OCI-LY7 (cell line): ENCODE measurements around the gene CCDC3. TPM values are rescaled to one million over a fixed set of nuclear protein-coding genes. Genes with fewer than 3 reads are reported as not detected.

Source experiments
- BruUV-seq: library from RNA; stranded (reverse); fragments of 400-500 nt; replicated peaks from 2 replicates; lab custom pipeline; 2021; lab: Mats Ljungman, UMichigan
- CTCF ChIA-PET: fragments of 300-600 bp; sonication (Branson Sonifier 250); formaldehyde crosslinking; loops from one replicate; lab custom pipeline; 2022; ENCODE audit warnings: antibody characterized with exemption; ENCODE audit not compliant: unreplicated experiment; lab: Charles Lee
- POLR2A ChIA-PET: fragments of 300-600 bp; sonication (Branson Sonifier 250); formaldehyde crosslinking; loops from one replicate; lab custom pipeline; 2022; ENCODE audit warnings: antibody characterized with exemption; lab: Charles Lee
- DNase-seq: peaks from one replicate; pipeline ENCODE4 v3.0.0-alpha.2; 2015; ENCODE audit warnings: low spot score
- H2AFZ ChIP-seq: fragments of 200-600 bp; sonication (generic), shearing (Covaris generic); 2 replicates; pipeline ENCODE4 v1.6.1; 2014; ENCODE audit warnings: mild to moderate bottlenecking, antibody characterized with exemption, low read length, moderate library complexity
- H3K27ac ChIP-seq: fragments of 200-600 bp; sonication (generic); 2 replicates; pipeline ENCODE4 v1.5.1; 2014; ENCODE audit warnings: mixed run types, low read depth, mild to moderate bottlenecking, moderate library complexity, low read length, inconsistent platforms; ENCODE audit not compliant: poor library complexity, severe bottlenecking
- H3K36me3 ChIP-seq: fragments of 200-600 bp; sonication (generic); 2 replicates; pipeline ENCODE4 v1.6.1; 2014; ENCODE audit warnings: mild to moderate bottlenecking, antibody characterized with exemption, low read length, moderate library complexity, mixed read lengths; ENCODE audit not compliant: insufficient read depth
- H3K4me1 ChIP-seq: fragments of 200-600 bp; sonication (generic); 2 replicates; pipeline ENCODE4 v1.5.1; 2014; ENCODE audit warnings: mild to moderate bottlenecking, low read length; ENCODE audit not compliant: insufficient read depth, poor library complexity, severe bottlenecking
- H3K4me2 ChIP-seq: fragments of 200-600 bp; sonication (generic); 2 replicates; pipeline ENCODE4 v1.6.1; 2014; ENCODE audit warnings: mild to moderate bottlenecking, low read length
- H3K4me3 ChIP-seq: fragments of 200-600 bp; sonication (generic); 2 replicates; pipeline ENCODE4 v1.5.1; 2014; ENCODE audit warnings: mild to moderate bottlenecking, low read depth, low read length; ENCODE audit not compliant: poor library complexity, severe bottlenecking
- H3K79me2 ChIP-seq: fragments of 200-600 bp; sonication (generic); 2 replicates; pipeline ENCODE4 v1.6.1; 2016; ENCODE audit warnings: low read depth, mild to moderate bottlenecking, low read length, moderate library complexity, mixed read lengths; ENCODE audit not compliant: insufficient read depth
- H3K9me2 ChIP-seq: fragments of 200-600 bp; sonication (generic); 2 replicates; pipeline ENCODE4 v1.6.1; 2016; ENCODE audit warnings: mild to moderate bottlenecking, low read length, mixed read lengths; ENCODE audit not compliant: insufficient read depth
- H3K9me3 ChIP-seq: fragments of 200-600 bp; sonication (generic); 2 replicates; pipeline ENCODE4 v1.6.1; 2014; ENCODE audit warnings: mild to moderate bottlenecking, mixed run types, low read length, mixed read lengths
- H4K20me1 ChIP-seq: fragments of 200-600 bp; sonication (generic); 2 replicates; pipeline ENCODE4 v1.6.1; 2014; ENCODE audit warnings: mild to moderate bottlenecking, antibody characterized with exemption, low read length, moderate library complexity, mixed read lengths; ENCODE audit not compliant: insufficient read depth
- EZH2phosphoT487 ChIP-seq: fragments of 200-600 bp; sonication (generic); IDR thresholded peaks from 2 replicates; pipeline ENCODE4 v1.6.1; 2018; ENCODE audit warnings: low read depth, borderline replicate concordance, mild to moderate bottlenecking, mixed run types, antibody characterized with exemption, low read length, moderate library complexity, mixed read lengths
- intact Hi-C: fragments of 100-400 bp; cut with micrococcal nuclease; formaldehyde crosslinking; loops from one replicate; pipeline ENCODE4 v1.10.0; 2022; ENCODE audit not compliant: unreplicated experiment
- total RNA-seq, 2 experiments: library from RNA; depleted of rRNA in 1 of 2; stranded (reverse); fragments of >200 nt in 1 of 2; shearing (Covaris generic) in 1 of 2; gene quantifications; 2 replicates each; pipeline ENCODE4 v1.2.3, GENCODE V29; 2014 to 2022
- TF ChIP-seq, protein P1 (sequence below): fragments of 200-600 bp; sonication (generic); conservative IDR thresholded peaks from 2 replicates; pipeline ENCODE4 v1.5.1; 2014; ENCODE audit warnings: mild to moderate bottlenecking, antibody characterized with exemption, low read length, moderate library complexity, mixed read lengths

The CCDC3 gene
- total RNA-seq, 2 experiments from 2014 or later = not detected

- no peaks in the 10 kb centered on the region for H3K9me2 ChIP-seq
- CTCF ChIA-PET = no interaction called here
- no peak for TF ChIP-seq EZH2phosphoT487
- TF ChIP-seq, protein P1, sequence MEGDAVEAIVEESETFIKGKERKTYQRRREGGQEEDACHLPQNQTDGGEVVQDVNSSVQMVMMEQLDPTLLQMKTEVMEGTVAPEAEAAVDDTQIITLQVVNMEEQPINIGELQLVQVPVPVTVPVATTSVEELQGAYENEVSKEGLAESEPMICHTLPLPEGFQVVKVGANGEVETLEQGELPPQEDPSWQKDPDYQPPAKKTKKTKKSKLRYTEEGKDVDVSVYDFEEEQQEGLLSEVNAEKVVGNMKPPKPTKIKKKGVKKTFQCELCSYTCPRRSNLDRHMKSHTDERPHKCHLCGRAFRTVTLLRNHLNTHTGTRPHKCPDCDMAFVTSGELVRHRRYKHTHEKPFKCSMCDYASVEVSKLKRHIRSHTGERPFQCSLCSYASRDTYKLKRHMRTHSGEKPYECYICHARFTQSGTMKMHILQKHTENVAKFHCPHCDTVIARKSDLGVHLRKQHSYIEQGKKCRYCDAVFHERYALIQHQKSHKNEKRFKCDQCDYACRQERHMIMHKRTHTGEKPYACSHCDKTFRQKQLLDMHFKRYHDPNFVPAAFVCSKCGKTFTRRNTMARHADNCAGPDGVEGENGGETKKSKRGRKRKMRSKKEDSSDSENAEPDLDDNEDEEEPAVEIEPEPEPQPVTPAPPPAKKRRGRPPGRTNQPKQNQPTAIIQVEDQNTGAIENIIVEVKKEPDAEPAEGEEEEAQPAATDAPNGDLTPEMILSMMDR = no peak
- intact Hi-C loops = no loop called here
- POLR2A ChIA-PET = interaction anchor here (0.7 kb wide), 1 partner anchor 21 kb away, joined by 3 read pairs; no protein-coding TSS in a partner anchor
- no peak for DNase-seq
- H3K9me3 ChIP-seq = no peaks in the 10 kb centered on the region
- no peak overlapping the region for H3K4me3 ChIP-seq
- no peaks in the 10 kb centered on the region for H3K79me2 ChIP-seq
- BruUV-seq = no TSS peak
- no peaks in the 10 kb centered on the region for H4K20me1 ChIP-seq
- no peak overlapping the region for H2AFZ ChIP-seq
- no peak overlapping the region for H3K4me2 ChIP-seq
- H3K4me1 ChIP-seq = no peaks in the 10 kb centered on the region
- H3K27ac ChIP-seq = no peak overlapping the region
- H3K36me3 ChIP-seq = no peaks in the 10 kb centered on the region
Measured at GRCh38 chr10:12946372-12946771, 55.1 kb downstream of the CCDC3 start.

DNA sequence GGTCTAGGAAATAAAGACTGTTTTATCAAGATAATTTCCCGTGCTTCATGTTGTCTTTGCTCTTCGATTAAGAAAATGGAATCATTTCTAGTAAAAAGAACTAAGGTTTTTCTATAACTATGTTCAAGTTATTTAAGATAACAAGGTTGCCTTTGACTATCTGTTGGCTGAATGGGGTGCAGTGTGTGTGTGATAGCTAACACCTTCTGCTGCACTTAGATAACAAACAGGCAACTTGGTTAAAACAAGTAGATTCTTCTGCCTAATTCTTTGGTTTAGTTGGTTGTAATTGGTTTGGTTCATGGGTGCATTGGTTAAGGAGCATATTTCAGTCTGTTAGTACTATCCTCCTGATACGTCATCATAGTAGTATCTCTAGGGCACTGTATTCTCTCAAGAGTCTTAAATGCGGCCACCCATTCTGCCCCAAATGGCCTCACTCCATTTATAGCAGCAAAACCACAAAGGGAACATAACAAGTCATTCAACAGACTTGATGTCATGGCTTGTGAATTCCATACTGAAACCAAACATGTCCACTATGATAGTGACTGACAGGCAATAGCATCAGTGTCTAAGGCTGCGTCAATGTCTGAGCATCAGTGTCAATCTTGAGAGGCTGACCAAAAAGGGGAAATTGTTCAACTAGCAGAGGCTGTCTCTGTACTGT is 55.7 kb downstream of the CCDC3 start:
- no TSS peak for BruUV-seq
- H3K36me3 ChIP-seq = no peaks in the 10 kb centered on the region
- H3K9me3 ChIP-seq = no peaks in the 10 kb centered on the region
- ChIA-PET CTCF (no interaction called here), POLR2A (no interaction called here)
- no peaks in the 10 kb centered on the region for H3K79me2 ChIP-seq
- no peaks in the 10 kb centered on the region for H3K9me2 ChIP-seq
- TF ChIP-seq, protein P1 = no peak
- no peak for TF ChIP-seq EZH2phosphoT487
- H3K4me3 ChIP-seq = no peak overlapping the region
- intact Hi-C loops = no loop called here
- no peaks in the 10 kb centered on the region for H4K20me1 ChIP-seq
- H3K4me2 ChIP-seq = no peak overlapping the region
- H3K4me1 ChIP-seq = no peaks in the 10 kb centered on the region
- no peak overlapping the region for H2AFZ ChIP-seq
- no peak overlapping the region for H3K27ac ChIP-seq
- DNase-seq = no peak

DNA sequence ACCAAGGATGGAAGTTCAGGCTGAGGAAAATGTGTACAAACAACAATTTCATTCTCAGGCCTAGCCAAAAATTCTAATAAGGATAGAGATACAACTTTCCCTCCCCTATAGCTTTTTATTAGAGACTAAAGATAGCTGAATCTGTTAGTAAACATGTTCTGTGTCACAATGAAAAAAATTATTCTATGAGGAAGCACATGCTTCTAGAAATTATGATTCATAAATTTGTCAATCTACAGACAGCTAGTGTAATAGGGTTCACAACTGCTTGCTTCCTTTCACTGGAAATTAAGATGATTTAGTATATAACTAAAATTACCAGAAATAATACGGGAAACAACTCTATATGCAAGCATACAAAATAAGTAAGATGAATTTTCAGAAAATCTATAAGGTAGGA is 56.6 kb downstream of the CCDC3 start:
- CTCF ChIA-PET = no interaction called here

More for the DNA sequence above, 56.6 kb downstream of the CCDC3 start:
- POLR2A ChIA-PET = interaction anchor here (0.6 kb wide), 1 partner anchor 40 kb away, joined by 3 read pairs; no protein-coding TSS in a partner anchor
- DNase-seq = no peak
- BruUV-seq = no TSS peak
- intact Hi-C loops = no loop called here
- Histone ChIP-seq H3K4me2 (no peak overlapping the region), H3K4me1 (no peaks in the 10 kb centered on the region), H3K4me3 (no peak overlapping the region), H3K27ac (no peak overlapping the region), H3K79me2 (no peaks in the 10 kb centered on the region), H4K20me1 (no peaks in the 10 kb centered on the region), H2AFZ (no peak overlapping the region), H3K9me2 (no peaks in the 10 kb centered on the region), H3K9me3 (no peaks in the 10 kb centered on the region), H3K36me3 (no peaks in the 10 kb centered on the region)
- no peak for TF ChIP-seq EZH2phosphoT487
- TF ChIP-seq, protein P1 = no peak
